HEK293 (cell line): Measurements from ENCODE around the gene GNB2.

Experiments used
- BCL11A ChIP-seq: fragments of 450-650 bp; formaldehyde crosslinking; IDR thresholded peaks from 2 replicates; pipeline ENCODE4 v1.5.1; 2016; ENCODE audit warnings: low read depth, missing biosample characterization, missing genetic modification characterization
- BCL11B ChIP-seq: fragments of 450-650 bp; formaldehyde crosslinking; IDR thresholded peaks from 2 replicates; pipeline ENCODE4 v1.5.1; 2016; ENCODE audit warnings: low read depth, missing biosample characterization, missing genetic modification characterization
- INSM2 ChIP-seq: fragments of 450-650 bp; formaldehyde crosslinking; IDR thresholded peaks from 2 replicates; pipeline ENCODE4 v1.5.1; 2016; ENCODE audit warnings: missing biosample characterization, missing genetic modification characterization
- KLF16 ChIP-seq: fragments of 450-650 bp; formaldehyde crosslinking; IDR thresholded peaks from 2 replicates; pipeline ENCODE4 v1.5.1; 2017; ENCODE audit warnings: missing biosample characterization, missing genetic modification characterization
- KLF9 ChIP-seq: fragments of 450-650 bp; formaldehyde crosslinking; IDR thresholded peaks from 2 replicates; pipeline ENCODE4 v1.5.1; 2016; ENCODE audit warnings: missing biosample characterization, missing genetic modification characterization, low read depth
- PRDM4 ChIP-seq: fragments of 450-650 bp; formaldehyde crosslinking; IDR thresholded peaks from 2 replicates; pipeline ENCODE4 v1.5.1; 2017; ENCODE audit warnings: missing biosample characterization, missing genetic modification characterization
- SP7 ChIP-seq: fragments of 450-650 bp; formaldehyde crosslinking; IDR thresholded peaks from 2 replicates; pipeline ENCODE4 v1.5.1; 2016; ENCODE audit warnings: missing biosample characterization, missing genetic modification characterization
- YY1 ChIP-seq: fragments of 450-650 bp; formaldehyde crosslinking; IDR thresholded peaks from 2 replicates; pipeline ENCODE4 v1.5.1; 2018; ENCODE audit warnings: missing biosample characterization, missing genetic modification characterization
- ZBTB10 ChIP-seq: fragments of 450-650 bp; formaldehyde crosslinking; IDR thresholded peaks from 2 replicates; pipeline ENCODE4 v1.5.1; 2016; ENCODE audit warnings: missing biosample characterization, missing genetic modification characterization
- ZBTB48 ChIP-seq: fragments of 450-650 bp; formaldehyde crosslinking; IDR thresholded peaks from 2 replicates; pipeline ENCODE4 v1.5.1; 2016; ENCODE audit warnings: missing biosample characterization, missing genetic modification characterization
- ZBTB49 ChIP-seq: fragments of 450-650 bp; formaldehyde crosslinking; IDR thresholded peaks from 2 replicates; pipeline ENCODE4 v1.5.1; 2016; ENCODE audit warnings: missing biosample characterization, missing genetic modification characterization, low read depth
- ZFP37 ChIP-seq: fragments of 450-650 bp; formaldehyde crosslinking; IDR thresholded peaks from 2 replicates; pipeline ENCODE4 v1.5.1; 2016; ENCODE audit warnings: missing biosample characterization, missing genetic modification characterization
- ZNF133 ChIP-seq: fragments of 450-650 bp; formaldehyde crosslinking; IDR thresholded peaks from 2 replicates; pipeline ENCODE4 v1.5.1; 2016; ENCODE audit warnings: missing biosample characterization, missing genetic modification characterization
- ZNF155 ChIP-seq: fragments of 450-650 bp; formaldehyde crosslinking; IDR thresholded peaks from 2 replicates; pipeline ENCODE4 v1.5.1; 2016; ENCODE audit warnings: missing biosample characterization, missing genetic modification characterization
- ZNF18 ChIP-seq: fragments of 450-650 bp; formaldehyde crosslinking; IDR thresholded peaks from 2 replicates; pipeline ENCODE4 v1.5.1; 2016; ENCODE audit warnings: missing biosample characterization, missing genetic modification characterization
- ZNF248 ChIP-seq: fragments of 450-650 bp; formaldehyde crosslinking; IDR thresholded peaks from 2 replicates; pipeline ENCODE4 v1.5.1; 2017; ENCODE audit warnings: missing biosample characterization, missing genetic modification characterization
- ZNF26 ChIP-seq: fragments of 450-650 bp; formaldehyde crosslinking; IDR thresholded peaks from 2 replicates; pipeline ENCODE4 v1.5.1; 2016; ENCODE audit warnings: missing biosample characterization, missing genetic modification characterization
- ZNF266 ChIP-seq: fragments of 450-650 bp; formaldehyde crosslinking; IDR thresholded peaks from 2 replicates; pipeline ENCODE4 v1.5.1; 2016; ENCODE audit warnings: missing biosample characterization, missing genetic modification characterization, low read depth
- ZNF366 ChIP-seq: fragments of 450-650 bp; formaldehyde crosslinking; conservative IDR thresholded peaks from 2 replicates; pipeline ENCODE4 v1.5.1; 2016; ENCODE audit warnings: missing biosample characterization, missing genetic modification characterization
- ZNF398 ChIP-seq: fragments of 450-650 bp; formaldehyde crosslinking; IDR thresholded peaks from 2 replicates; pipeline ENCODE4 v1.5.1; 2017; ENCODE audit warnings: missing biosample characterization, missing genetic modification characterization
- ZNF530 ChIP-seq: fragments of 450-650 bp; formaldehyde crosslinking; IDR thresholded peaks from 2 replicates; pipeline ENCODE4 v1.5.1; 2016; ENCODE audit warnings: low read depth, missing biosample characterization, missing genetic modification characterization
- ZNF621 ChIP-seq: fragments of 450-650 bp; formaldehyde crosslinking; IDR thresholded peaks from 2 replicates; pipeline ENCODE4 v1.5.1; 2017; ENCODE audit warnings: missing biosample characterization, missing genetic modification characterization
- ZNF626 ChIP-seq: fragments of 450-650 bp; sonication (Bioruptor Pico); formaldehyde crosslinking; IDR thresholded peaks from 2 replicates; pipeline ENCODE4 v1.5.1; 2018; ENCODE audit warnings: missing biosample characterization, missing genetic modification characterization, inconsistent platforms
- ZNF701 ChIP-seq: fragments of 450-650 bp; formaldehyde crosslinking; IDR thresholded peaks from 2 replicates; pipeline ENCODE4 v1.5.1; 2016; ENCODE audit warnings: missing biosample characterization, missing genetic modification characterization
- ZNF777 ChIP-seq: fragments of 450-650 bp; formaldehyde crosslinking; IDR thresholded peaks from 2 replicates; pipeline ENCODE4 v1.5.1; 2017; ENCODE audit warnings: missing biosample characterization, missing genetic modification characterization, borderline replicate concordance
- ZNF843 ChIP-seq: fragments of 450-650 bp; formaldehyde crosslinking; IDR thresholded peaks from 2 replicates; pipeline ENCODE4 v1.5.1; 2016; ENCODE audit warnings: missing biosample characterization, missing genetic modification characterization

The GNB2 gene

GRCh38 chr7:100649826-100650565 is 23.5 kb upstream of the GNB2 start (continued):
- no peak for TF ChIP-seq KLF16 (tag by site-specific recombination)
- no peak for TF ChIP-seq ZNF701 (tag by site-specific recombination)
- TF ChIP-seq ZNF133 (tag by site-specific recombination) = no peak
- no peak for TF ChIP-seq KLF9 (tag by site-specific recombination)
- TF ChIP-seq PRDM4 (tag by site-specific recombination) = no peak
- TF ChIP-seq ZNF777 (tag by site-specific recombination) = no peak
- TF ChIP-seq ZNF530 (tag by site-specific recombination) = no peak
- no peak for TF ChIP-seq ZNF843 (tag by site-specific recombination)
- TF ChIP-seq ZNF621 = 0 out of 2 replicates have a peak, but pooled peaks have one; percentile 20
- TF ChIP-seq YY1 = no peak
- no peak for TF ChIP-seq ZNF626 (tag by site-specific recombination)
- TF ChIP-seq INSM2 (tag by site-specific recombination) = no peak
- TF ChIP-seq ZFP37 = no peak
- no peak for TF ChIP-seq ZBTB48 (tag by site-specific recombination)
- no peak for TF ChIP-seq ZNF26 (tag by site-specific recombination)
- TF ChIP-seq BCL11B = no peak
- TF ChIP-seq BCL11A (tag by site-specific recombination) = no peak
- peak; percentile 66; the same call in 1 of the 2 replicates for TF ChIP-seq ZNF18 (tag by site-specific recombination)
- no peak for TF ChIP-seq ZNF155
- peak; percentile 71; the same call in 1 of the 2 replicates for TF ChIP-seq ZNF248 (tag by site-specific recombination)
- TF ChIP-seq ZNF366 (tag by site-specific recombination) = no peak
- TF ChIP-seq ZNF266 (tag by site-specific recombination) = no peak
- no peak for TF ChIP-seq ZNF398 (tag by site-specific recombination)
- TF ChIP-seq ZBTB10 = no peak
- TF ChIP-seq SP7 = no peak
- TF ChIP-seq ZBTB49 (tag by site-specific recombination) = no peak
